Liver (tissue), 9 donors: Measurements from ENCODE around the gene SCAF1. TPM values are rescaled to one million over a fixed set of nuclear protein-coding genes. Genes with fewer than 3 reads are reported as not detected.

Experiments
- DNase-seq: peaks from one replicate; pipeline ENCODE4 v3.0.0-alpha.2; 2017; ENCODE audit warnings: low spot score
- H3K27ac ChIP-seq, 2 donors: one replicate each; pipeline ENCODE4 v1.7.0; 2013; ENCODE audit warnings: inconsistent platforms in 2 of 2, low read length in 2 of 2, control low read depth in 1 of 2, low read depth in 1 of 2, mild to moderate bottlenecking in 1 of 2
- H3K27me3 ChIP-seq, 4 donors: one replicate each; pipeline versions ENCODE4 v1.6.1 to v1.7.0; 2013; ENCODE audit warnings: low read length in 3 of 4, inconsistent platforms in 1 of 4, mild to moderate bottlenecking in 1 of 4, moderate library complexity in 1 of 4; ENCODE audit not compliant: control insufficient read depth in 4 of 4, insufficient read depth in 4 of 4
- H3K36me3 ChIP-seq, 4 donors: one replicate each; pipeline versions ENCODE4 v1.6.1 to v1.7.0; 2013; ENCODE audit warnings: low read length in 3 of 4, mild to moderate bottlenecking in 3 of 4, low read depth in 1 of 4, moderate library complexity in 1 of 4; ENCODE audit not compliant: control insufficient read depth in 4 of 4, insufficient read depth in 3 of 4
- H3K4me1 ChIP-seq, 4 donors: one replicate each; pipeline versions ENCODE4 v1.6.1 to v1.7.0; 2013; ENCODE audit warnings: low read length in 3 of 4, mild to moderate bottlenecking in 3 of 4, moderate library complexity in 1 of 4; ENCODE audit not compliant: control insufficient read depth in 4 of 4, insufficient read depth in 4 of 4
- H3K4me3 ChIP-seq, 3 donors: one replicate each; pipeline versions ENCODE4 v1.6.1 to v1.7.0; 2013; ENCODE audit warnings: low read length in 3 of 3, control low read depth in 1 of 3, low read depth in 1 of 3, mild to moderate bottlenecking in 1 of 3
- H3K9ac ChIP-seq, 2 donors: one replicate each; pipeline ENCODE4 v1.7.0; 2013; ENCODE audit warnings: low read length in 2 of 2, mild to moderate bottlenecking in 2 of 2, moderate library complexity in 2 of 2, control low read depth in 1 of 2, low read depth in 1 of 2
- H3K9me3 ChIP-seq, 4 donors: one replicate each; pipeline versions ENCODE4 v1.6.1 to v1.7.0; 2013; ENCODE audit warnings: low read length in 3 of 4; ENCODE audit not compliant: control insufficient read depth in 4 of 4
- ATF3 ChIP-seq: IDR thresholded peaks from 2 replicates; pipeline ENCODE4 v1.6.1; 2016; ENCODE audit warnings: antibody characterized with exemption
- EGR1 ChIP-seq, 2 donors: IDR thresholded peaks; 2 replicates each; pipeline ENCODE4 v1.6.1; 2016 to 2018; ENCODE audit warnings: antibody characterized with exemption in 2 of 2, low read depth in 2 of 2
- FOXA1 ChIP-seq: IDR thresholded peaks from 2 replicates; pipeline ENCODE4 v1.6.1; 2016; ENCODE audit warnings: antibody characterized with exemption
- FOXA2 ChIP-seq: IDR thresholded peaks from 2 replicates; pipeline ENCODE4 v1.6.1; 2016; ENCODE audit warnings: antibody characterized with exemption
- GABPA ChIP-seq, 2 donors: IDR thresholded peaks in 1 of 2; conservative IDR thresholded peaks in 1 of 2; 2 replicates each; pipeline ENCODE4 v1.6.1; 2016; ENCODE audit warnings: antibody characterized with exemption in 2 of 2, mild to moderate bottlenecking in 1 of 2, moderate library complexity in 1 of 2
- HNF4A ChIP-seq, 2 donors: conservative IDR thresholded peaks; 2 replicates each; pipeline ENCODE4 v1.6.1; 2016; ENCODE audit warnings: antibody characterized with exemption in 2 of 2, mild to moderate bottlenecking in 2 of 2
- HNF4G ChIP-seq: IDR thresholded peaks from 2 replicates; pipeline ENCODE4 v1.6.1; 2016; ENCODE audit warnings: antibody characterized with exemption
- JUND ChIP-seq, 2 donors: IDR thresholded peaks; 2 replicates each; pipeline ENCODE4 v1.6.1; 2016; ENCODE audit warnings: antibody characterized with exemption in 2 of 2
- MAX ChIP-seq: IDR thresholded peaks from 2 replicates; pipeline ENCODE4 v1.6.1; 2016; ENCODE audit warnings: antibody characterized with exemption
- NR2F2 ChIP-seq: IDR thresholded peaks from 2 replicates; pipeline ENCODE4 v1.6.1; 2016; ENCODE audit warnings: antibody characterized with exemption
- RAD21 ChIP-seq, 2 donors: IDR thresholded peaks; 2 replicates each; pipeline ENCODE4 v1.6.1; 2016; ENCODE audit warnings: antibody characterized with exemption in 2 of 2, mild to moderate bottlenecking in 2 of 2
- REST ChIP-seq: IDR thresholded peaks from 2 replicates; pipeline ENCODE4 v1.6.1; 2016; ENCODE audit warnings: antibody characterized with exemption, mild to moderate bottlenecking
- RXRA ChIP-seq, 2 donors: IDR thresholded peaks; 2 replicates each; pipeline ENCODE4 v1.6.1; 2017 to 2018; ENCODE audit warnings: antibody characterized with exemption in 2 of 2, mild to moderate bottlenecking in 1 of 2
- SP1 ChIP-seq: IDR thresholded peaks from 2 replicates; pipeline ENCODE4 v1.6.1; 2018; ENCODE audit warnings: antibody characterized with exemption, mild to moderate bottlenecking
- TAF1 ChIP-seq: conservative IDR thresholded peaks from 2 replicates; pipeline ENCODE4 v1.6.1; 2016; ENCODE audit warnings: antibody characterized with exemption, mild to moderate bottlenecking
- YY1 ChIP-seq: IDR thresholded peaks from 2 replicates; pipeline ENCODE4 v1.6.1; 2016; ENCODE audit warnings: antibody characterized with exemption, mild to moderate bottlenecking
- WGBS: extraction: QIAGEN DNeasy Blood & Tissue Kit; methylation state at CpG from one replicate; pipeline ENCODE4 v1.1.7; 2013; 5-methylcytosine and 5-hydroxymethylcytosine counted together
- polyA plus RNA-seq, 2 donors: library from polyadenylated mRNA; stranded (reverse) in 1 of 2; unstranded in 1 of 2; fragments of 200-250 nt in 1 of 2; fragments of >200 nt in 1 of 2; fragmentation: Nextera tagmentation in 1 of 2; extraction: Ambion mirVana in 1 of 2; gene quantifications; one replicate each; pipeline versions ENCODE4 v1.2.1 to v1.2.3, GENCODE V29; 2013 to 2015
- total RNA-seq, 2 donors: library from RNA; depleted of rRNA; stranded (reverse); fragments of >200 nt; gene quantifications; one replicate each; pipeline ENCODE4 v1.2.3, GENCODE V29; 2014
- TF ChIP-seq, protein P1 (sequence below): fragments of 150-350 bp; IDR thresholded peaks from 2 replicates; pipeline ENCODE4 v1.5.1; 2017; ENCODE audit warnings: improper control_type of control experiment, low read depth, low read length; ENCODE audit not compliant: missing input control
- TF ChIP-seq, protein P2 (sequence below): IDR thresholded peaks from 2 replicates; pipeline ENCODE4 v1.6.1; 2016; ENCODE audit warnings: antibody characterized with exemption
- donor health status: healthy.
- donor health status: healthy.
- donor health status: healthy.
- donor health status: healthy.
- donor health status: healthy.

The SCAF1 gene
- total and polyA plus RNA-seq, 4 donors = 4.6 to 17.6 (median 9.9) TPM

- no peak for TF ChIP-seq HNF4G
- no peak for TF ChIP-seq FOXA2
- TF ChIP-seq HNF4A (conservative IDR thresholded peaks at IDR 0.05) = no peak
- TF ChIP-seq JUND (IDR thresholded peaks at IDR 0.05) = no peak
- no peak for TF ChIP-seq GABPA (IDR thresholded peaks at IDR 0.05 in 1 of 2, conservative IDR thresholded peaks at IDR 0.05 in 1 of 2)
- no peak for TF ChIP-seq FOXA1
- TF ChIP-seq REST = no peak
- no peak for TF ChIP-seq SP1
- no peak for TF ChIP-seq EGR1 (IDR thresholded peaks at IDR 0.05; ENCODE audit: low read depth in 2 of 2)
- no peak for TF ChIP-seq YY1
- no peak for TF ChIP-seq ATF3
- no peak for TF ChIP-seq RXRA (IDR thresholded peaks at IDR 0.05)
- TF ChIP-seq NR2F2 = no peak
- no peak for TF ChIP-seq MAX
- TF ChIP-seq, protein P1, sequence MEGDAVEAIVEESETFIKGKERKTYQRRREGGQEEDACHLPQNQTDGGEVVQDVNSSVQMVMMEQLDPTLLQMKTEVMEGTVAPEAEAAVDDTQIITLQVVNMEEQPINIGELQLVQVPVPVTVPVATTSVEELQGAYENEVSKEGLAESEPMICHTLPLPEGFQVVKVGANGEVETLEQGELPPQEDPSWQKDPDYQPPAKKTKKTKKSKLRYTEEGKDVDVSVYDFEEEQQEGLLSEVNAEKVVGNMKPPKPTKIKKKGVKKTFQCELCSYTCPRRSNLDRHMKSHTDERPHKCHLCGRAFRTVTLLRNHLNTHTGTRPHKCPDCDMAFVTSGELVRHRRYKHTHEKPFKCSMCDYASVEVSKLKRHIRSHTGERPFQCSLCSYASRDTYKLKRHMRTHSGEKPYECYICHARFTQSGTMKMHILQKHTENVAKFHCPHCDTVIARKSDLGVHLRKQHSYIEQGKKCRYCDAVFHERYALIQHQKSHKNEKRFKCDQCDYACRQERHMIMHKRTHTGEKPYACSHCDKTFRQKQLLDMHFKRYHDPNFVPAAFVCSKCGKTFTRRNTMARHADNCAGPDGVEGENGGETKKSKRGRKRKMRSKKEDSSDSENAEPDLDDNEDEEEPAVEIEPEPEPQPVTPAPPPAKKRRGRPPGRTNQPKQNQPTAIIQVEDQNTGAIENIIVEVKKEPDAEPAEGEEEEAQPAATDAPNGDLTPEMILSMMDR = no peak
- TF ChIP-seq, protein P2, sequence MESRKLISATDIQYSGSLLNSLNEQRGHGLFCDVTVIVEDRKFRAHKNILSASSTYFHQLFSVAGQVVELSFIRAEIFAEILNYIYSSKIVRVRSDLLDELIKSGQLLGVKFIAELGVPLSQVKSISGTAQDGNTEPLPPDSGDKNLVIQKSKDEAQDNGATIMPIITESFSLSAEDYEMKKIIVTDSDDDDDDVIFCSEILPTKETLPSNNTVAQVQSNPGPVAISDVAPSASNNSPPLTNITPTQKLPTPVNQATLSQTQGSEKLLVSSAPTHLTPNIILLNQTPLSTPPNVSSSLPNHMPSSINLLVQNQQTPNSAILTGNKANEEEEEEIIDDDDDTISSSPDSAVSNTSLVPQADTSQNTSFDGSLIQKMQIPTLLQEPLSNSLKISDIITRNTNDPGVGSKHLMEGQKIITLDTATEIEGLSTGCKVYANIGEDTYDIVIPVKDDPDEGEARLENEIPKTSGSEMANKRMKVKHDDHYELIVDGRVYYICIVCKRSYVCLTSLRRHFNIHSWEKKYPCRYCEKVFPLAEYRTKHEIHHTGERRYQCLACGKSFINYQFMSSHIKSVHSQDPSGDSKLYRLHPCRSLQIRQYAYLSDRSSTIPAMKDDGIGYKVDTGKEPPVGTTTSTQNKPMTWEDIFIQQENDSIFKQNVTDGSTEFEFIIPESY = no peak
- no peak for TF ChIP-seq TAF1
- TF ChIP-seq RAD21 (IDR thresholded peaks at IDR 0.05) = no peak
- H3K4me1 ChIP-seq = peaks cover 2 to 37% (median 20%) of the 10 kb centered on the region in 4 donors
- DNase-seq = no peak
These were observed 40.3 kb downstream of the SCAF1 start for GRCh38 chr19:49682274-49682673.

More at GRCh38 chr19:49682274-49682673, 40.3 kb downstream of the SCAF1 start:
- no peaks in the 10 kb centered on the region for H3K9me3 ChIP-seq
- no peak overlapping the region for H3K9ac ChIP-seq
- no peak overlapping the region for H3K27ac ChIP-seq
- 94% methylated on average over 8 of the region's 8 CpGs for WGBS
- H3K27me3 ChIP-seq = no peaks in the 10 kb centered on the region
- peaks cover 6 to 42% (median 14%) of the 10 kb centered on the region in 4 donors for H3K36me3 ChIP-seq
- H3K4me3 ChIP-seq = no peak overlapping the region
